DND-41 (cell line): Measurements from ENCODE around the gene GPBP1L1.

Experiments
- CTCF ChIP-seq: IDR thresholded peaks from 2 replicates; pipeline ENCODE4 v1.5.1; 2012; ENCODE audit warnings: borderline replicate concordance, low read length, moderate library complexity, mild to moderate bottlenecking; ENCODE audit not compliant: poor library complexity, severe bottlenecking; ENCODE audit errors: extremely low read depth
- EZH2 ChIP-seq: IDR thresholded peaks from 3 replicates; pipeline ENCODE4 v1.6.1; 2012; ENCODE audit warnings: borderline replicate concordance, low read depth, mild to moderate bottlenecking, moderate library complexity, low read length, inconsistent platforms; ENCODE audit not compliant: severe bottlenecking

- TF ChIP-seq CTCF (no peak), EZH2 (no peak)
Measured at GRCh38 chr1:45589861-45590260, 96.5 kb downstream of the GPBP1L1 start.
